Measurements from ENCODE around the gene ZNF107.
A peak's percentile ranks its signal among the peaks of the same experiment; 100 is the strongest.
"Not testable (repeated sequence)": the region's sequence is repeated elsewhere in the genome, so short reads cannot be mapped to it uniquely, and the experiment has no call there.

The ZNF107 gene

DNA sequence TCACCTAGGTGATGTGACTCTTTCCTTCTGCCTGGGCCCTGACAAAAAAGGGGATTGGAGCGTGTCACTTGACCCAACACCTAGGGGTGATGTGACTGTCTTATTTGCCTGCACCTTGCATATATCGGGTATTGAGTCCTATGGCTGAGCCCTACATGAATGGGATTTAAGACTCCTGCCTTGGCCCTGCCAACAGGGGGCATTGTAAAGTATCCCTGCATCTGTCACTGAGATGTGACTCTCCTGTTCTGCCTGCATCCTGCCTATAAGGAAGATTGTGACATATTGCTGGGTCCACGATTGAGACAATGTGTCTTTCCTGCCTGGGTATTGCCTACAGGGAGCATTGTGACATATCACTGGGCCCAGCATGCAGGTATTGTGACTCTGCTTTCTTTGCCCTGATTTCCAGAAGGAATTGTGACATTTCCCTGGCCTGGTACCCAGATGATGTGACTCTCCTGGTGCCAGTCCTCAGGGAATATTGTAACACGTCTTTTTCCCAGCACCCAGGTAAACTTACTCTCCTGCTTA, 14.2 kb upstream of the ZNF107 start:
- H3K4me3 ChIP-seq (ENCODE audit: low read depth, low read length): no peak overlapping the region
- TF ChIP-seq POLR2A (IDR thresholded peaks at IDR 0.05; ENCODE audit: extremely low read depth, insufficient read length) (no peak), MYC (IDR thresholded peaks at IDR 0.05; ENCODE audit: low read depth, low read length) (no peak)
- TF ChIP-seq, protein P1, sequence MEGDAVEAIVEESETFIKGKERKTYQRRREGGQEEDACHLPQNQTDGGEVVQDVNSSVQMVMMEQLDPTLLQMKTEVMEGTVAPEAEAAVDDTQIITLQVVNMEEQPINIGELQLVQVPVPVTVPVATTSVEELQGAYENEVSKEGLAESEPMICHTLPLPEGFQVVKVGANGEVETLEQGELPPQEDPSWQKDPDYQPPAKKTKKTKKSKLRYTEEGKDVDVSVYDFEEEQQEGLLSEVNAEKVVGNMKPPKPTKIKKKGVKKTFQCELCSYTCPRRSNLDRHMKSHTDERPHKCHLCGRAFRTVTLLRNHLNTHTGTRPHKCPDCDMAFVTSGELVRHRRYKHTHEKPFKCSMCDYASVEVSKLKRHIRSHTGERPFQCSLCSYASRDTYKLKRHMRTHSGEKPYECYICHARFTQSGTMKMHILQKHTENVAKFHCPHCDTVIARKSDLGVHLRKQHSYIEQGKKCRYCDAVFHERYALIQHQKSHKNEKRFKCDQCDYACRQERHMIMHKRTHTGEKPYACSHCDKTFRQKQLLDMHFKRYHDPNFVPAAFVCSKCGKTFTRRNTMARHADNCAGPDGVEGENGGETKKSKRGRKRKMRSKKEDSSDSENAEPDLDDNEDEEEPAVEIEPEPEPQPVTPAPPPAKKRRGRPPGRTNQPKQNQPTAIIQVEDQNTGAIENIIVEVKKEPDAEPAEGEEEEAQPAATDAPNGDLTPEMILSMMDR (IDR thresholded peaks at IDR 0.05; ENCODE audit: low read depth, low read length): peak; percentile 28
- TF ChIP-seq, protein P2, sequence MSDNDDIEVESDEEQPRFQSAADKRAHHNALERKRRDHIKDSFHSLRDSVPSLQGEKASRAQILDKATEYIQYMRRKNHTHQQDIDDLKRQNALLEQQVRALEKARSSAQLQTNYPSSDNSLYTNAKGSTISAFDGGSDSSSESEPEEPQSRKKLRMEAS (IDR thresholded peaks at IDR 0.05; ENCODE audit: low read depth, low read length): no peak
- peak; percentile 47 for DNase-seq (ENCODE audit: low read depth)

DNA sequence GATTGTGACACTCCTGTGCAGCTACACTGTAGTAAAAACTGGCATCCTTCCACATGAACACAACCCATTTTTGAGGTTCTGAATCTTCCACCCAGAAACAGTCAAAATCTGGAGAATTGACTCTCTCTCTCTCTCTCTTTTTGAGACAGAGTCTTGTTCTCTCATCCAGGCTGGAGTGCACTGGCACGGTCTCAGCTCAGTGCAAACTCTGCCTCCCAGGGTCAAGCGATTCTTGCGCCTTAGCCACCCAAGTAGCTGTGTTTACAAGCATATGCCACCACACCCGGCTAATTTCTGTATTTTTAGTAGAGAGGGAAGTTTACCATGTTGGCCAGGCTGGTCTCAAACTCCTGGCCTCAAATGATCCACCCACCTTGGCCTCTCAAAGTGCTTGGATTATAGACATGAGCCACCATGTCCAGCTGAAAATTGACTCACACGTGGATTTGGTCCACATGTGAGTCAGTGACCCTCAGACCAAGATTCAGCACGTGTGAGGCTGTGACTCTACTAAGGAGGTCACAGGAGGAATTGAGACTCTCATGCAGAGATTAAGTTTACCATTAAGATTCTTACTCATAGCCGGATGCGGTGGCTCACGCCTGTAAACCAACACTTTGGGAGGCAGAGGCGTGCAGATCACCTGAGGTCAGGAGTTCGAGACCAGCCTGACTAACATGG, 12.1 kb upstream of the ZNF107 start:
- H3K4me3 ChIP-seq (ENCODE audit: low read depth, low read length): no peak overlapping the region
- no peak for DNase-seq (ENCODE audit: low read depth)
- TF ChIP-seq POLR2A (IDR thresholded peaks at IDR 0.05; ENCODE audit: extremely low read depth, insufficient read length) (no peak), MYC (IDR thresholded peaks at IDR 0.05; ENCODE audit: low read depth, low read length) (no peak)
- TF ChIP-seq, protein P1 (IDR thresholded peaks at IDR 0.05; ENCODE audit: low read depth, low read length): no peak
- TF ChIP-seq, protein P2 (IDR thresholded peaks at IDR 0.05; ENCODE audit: low read depth, low read length): no peak

DNA sequence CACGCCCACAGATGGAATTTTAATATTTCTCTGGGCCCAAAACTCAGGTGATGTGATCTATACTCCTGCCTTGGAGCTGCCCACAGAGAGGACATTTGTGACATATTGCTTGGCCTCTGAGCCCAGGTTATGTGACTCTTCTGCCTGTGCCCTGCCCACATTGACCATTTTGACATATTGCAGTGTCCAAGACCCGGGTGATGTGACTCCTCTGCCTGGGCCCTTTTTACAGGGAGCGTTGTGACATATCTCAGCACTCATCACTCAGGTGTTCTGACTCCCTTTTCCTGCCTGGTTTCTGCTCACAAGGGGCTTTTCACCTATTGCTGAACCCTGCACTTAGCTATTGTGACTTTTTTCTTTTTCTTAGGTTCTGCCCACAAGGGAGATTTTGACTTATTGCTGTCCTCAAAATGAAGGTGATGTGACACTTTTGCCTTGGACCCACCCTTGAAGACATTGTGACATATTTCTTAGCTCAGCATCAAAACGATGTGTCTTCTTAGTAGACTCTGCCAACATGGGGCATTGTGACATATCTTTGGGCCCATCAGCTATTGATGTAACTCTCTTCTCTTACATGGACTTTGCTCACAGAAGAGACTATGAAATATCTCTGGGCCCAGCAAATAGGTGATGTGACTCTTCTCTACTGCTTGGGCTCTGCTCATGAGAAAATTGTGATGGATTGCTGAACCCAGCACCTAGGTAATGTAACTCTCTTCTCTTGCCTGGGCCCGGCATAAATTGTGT, 11.0 kb upstream of the ZNF107 start:
- H3K4me3 ChIP-seq (ENCODE audit: low read depth, low read length): no peak overlapping the region
- DNase-seq (ENCODE audit: low read depth): no peak
- no peak for TF ChIP-seq MYC (IDR thresholded peaks at IDR 0.05; ENCODE audit: low read depth, low read length)
- TF ChIP-seq POLR2A (IDR thresholded peaks at IDR 0.05; ENCODE audit: extremely low read depth, insufficient read length): no peak
- TF ChIP-seq, protein P1 (IDR thresholded peaks at IDR 0.05; ENCODE audit: low read depth, low read length): no peak
- TF ChIP-seq, protein P2 (IDR thresholded peaks at IDR 0.05; ENCODE audit: low read depth, low read length): no peak

DNA sequence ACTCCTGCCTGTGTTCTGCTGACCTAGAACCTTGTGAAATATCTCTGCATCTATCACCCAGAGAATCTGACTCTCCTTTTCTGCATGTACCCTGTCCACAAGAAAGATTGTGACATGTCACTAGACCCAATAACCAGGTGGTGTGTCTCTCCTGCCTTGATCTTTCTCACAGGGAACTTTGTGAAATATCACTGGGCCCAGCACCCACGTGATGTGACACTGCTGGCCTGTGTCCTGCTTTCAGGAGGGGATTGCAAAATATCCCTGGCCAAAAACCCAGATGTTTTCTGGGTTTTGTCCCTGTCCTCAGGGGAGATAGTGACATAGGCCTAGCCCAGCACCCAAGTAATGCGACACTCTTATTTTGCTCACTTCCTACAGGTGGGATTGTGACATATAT, 10.1 kb upstream of the ZNF107 start:
- no peak overlapping the region for H3K4me3 ChIP-seq (ENCODE audit: low read depth, low read length)
- DNase-seq (ENCODE audit: low read depth): no peak
- TF ChIP-seq POLR2A (IDR thresholded peaks at IDR 0.05; ENCODE audit: extremely low read depth, insufficient read length): no peak
- TF ChIP-seq, protein P2 (IDR thresholded peaks at IDR 0.05; ENCODE audit: low read depth, low read length): no peak
- TF ChIP-seq MYC (IDR thresholded peaks at IDR 0.05; ENCODE audit: low read depth, low read length): no peak
- TF ChIP-seq, protein P1 (IDR thresholded peaks at IDR 0.05; ENCODE audit: low read depth, low read length): no peak

DNA sequence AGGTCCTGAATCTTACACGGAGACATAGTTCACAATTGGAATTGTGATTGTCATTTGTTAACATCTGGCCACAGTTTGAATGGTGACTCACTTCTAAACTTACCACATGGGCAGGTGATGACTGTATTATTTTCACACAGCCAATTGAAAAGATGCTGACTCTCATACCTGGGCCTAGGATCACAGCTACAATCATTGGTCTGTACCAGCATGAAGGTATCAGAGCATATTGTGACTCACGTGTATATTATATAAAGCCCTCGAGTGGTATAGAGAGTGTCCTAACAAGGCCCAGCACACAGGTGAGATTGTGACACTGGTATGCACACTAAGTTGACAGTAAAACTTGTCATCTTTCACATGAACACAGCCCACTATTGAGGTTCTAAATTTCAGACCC, 9.4 kb upstream of the ZNF107 start:
- no peak for TF ChIP-seq MYC (IDR thresholded peaks at IDR 0.05; ENCODE audit: low read depth, low read length)
- no peak for TF ChIP-seq POLR2A (IDR thresholded peaks at IDR 0.05; ENCODE audit: extremely low read depth, insufficient read length)
- TF ChIP-seq, protein P1 (IDR thresholded peaks at IDR 0.05; ENCODE audit: low read depth, low read length): no peak
- TF ChIP-seq, protein P2 (IDR thresholded peaks at IDR 0.05; ENCODE audit: low read depth, low read length): no peak
- H3K4me3 ChIP-seq (ENCODE audit: low read depth, low read length): no peak overlapping the region
- DNase-seq (ENCODE audit: low read depth): no peak

DNA sequence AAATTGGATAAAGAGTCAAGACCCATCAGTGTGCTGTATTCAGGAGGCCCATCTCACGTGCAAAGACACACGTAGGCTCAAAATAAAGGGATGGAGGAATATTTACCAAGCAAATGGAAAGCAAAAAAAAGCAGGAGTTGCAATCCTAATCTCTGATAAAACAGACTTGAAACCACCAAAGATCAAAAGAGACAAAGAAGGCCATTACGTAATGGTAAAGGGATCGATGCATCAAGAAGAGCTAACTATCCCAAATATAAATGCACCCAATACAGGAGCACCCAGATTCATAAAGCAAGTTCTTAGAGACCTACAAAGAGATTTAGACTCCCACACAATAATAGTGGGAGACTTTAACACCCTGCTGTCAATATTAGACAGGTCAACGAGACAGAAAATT, 3.8 kb upstream of the ZNF107 start:
- DNase-seq (ENCODE audit: low read depth); H3K4me3 ChIP-seq (ENCODE audit: low read depth, low read length): not testable (repeated sequence)

Data from NB4 (cell line).